HCT116 (cell line): ENCODE results near the gene SGF29. TPM values are rescaled to one million over a fixed set of nuclear protein-coding genes. Genes with fewer than 3 reads are reported as not detected.

Source experiments
- ATAC-seq: fragments of 200-7000 bp; cut with Tn5 transposase; 2 replicates; pipeline ENCODE4 v1.9.1; 2020; ENCODE audit warnings: mild to moderate bottlenecking, moderate library complexity
- BruUV-seq: library from RNA; stranded (reverse); fragments of 400-500 nt; replicated peaks from 2 replicates; lab custom pipeline; 2021; lab: Mats Ljungman, UMichigan
- CTCF ChIA-PET: fragments of 300-600 bp; sonication (Branson Sonifier 250); formaldehyde crosslinking; loops from one replicate; lab custom pipeline; 2021; ENCODE audit warnings: antibody characterized with exemption; lab: Charles Lee
- POLR2A ChIA-PET: fragments of 300-600, 350-600 bp; sonication (Branson Sonifier 250); formaldehyde crosslinking; loops from one replicate; lab custom pipeline; 2021; ENCODE audit warnings: antibody characterized with exemption; lab: Charles Lee
- RAD21 ChIA-PET, 2 experiments: fragments of 300-600 bp; sonication (Branson Sonifier 250); formaldehyde crosslinking; loops; one replicate each; lab custom pipeline; 2023; ENCODE audit warnings: low total read pairs in 2 of 2; ENCODE audit not compliant: uncharacterized antibody in 2 of 2, unreplicated experiment in 2 of 2, low non-redundant PET in 1 of 2; lab: Charles Lee
- DNase-seq: peaks from one replicate; pipeline ENCODE4 v3.0.0-alpha.2; 2010; ENCODE audit warnings: low read depth, low spot score
- H2AFZ ChIP-seq: fragments of 200-600 bp; shearing (Covaris generic), sonication (generic); 2 replicates; pipeline ENCODE4 v1.6.1; 2017; ENCODE audit warnings: low read depth, mixed run types, mixed read lengths, antibody characterized with exemption, low read length; ENCODE audit not compliant: poor library complexity, severe bottlenecking
- H3K27ac ChIP-seq: 2 replicates; pipeline ENCODE4 v1.5.1; 2012; ENCODE audit warnings: low read depth, low read length
- H3K27me3 ChIP-seq: fragments of 200-600 bp; sonication (generic); 2 replicates; pipeline ENCODE4 v1.6.1; 2016; ENCODE audit warnings: mixed run types, low read length, mixed read lengths; ENCODE audit not compliant: insufficient read depth
- H3K36me3 ChIP-seq, 2 experiments: fragments of 200-500 bp in 1 of 2; fragments of 200-600 bp in 1 of 2; sonication (Bioruptor generic) in 1 of 2; sonication (generic) in 1 of 2; 2 replicates each; pipeline versions ENCODE4 v1.5.1 to v1.6.1; 2014 to 2016; ENCODE audit warnings: low read length in 2 of 2, inconsistent platforms in 1 of 2, mixed read lengths in 1 of 2, mixed run types in 1 of 2; ENCODE audit not compliant: insufficient read depth in 2 of 2, control insufficient read depth in 1 of 2
- H3K4me1 ChIP-seq, 2 experiments: fragments of 200-600 bp in 1 of 2; sonication (generic) in 1 of 2; 2 replicates each; pipeline versions ENCODE4 v1.5.1 to v1.6.1; 2012 to 2017; ENCODE audit warnings: low read length in 2 of 2, inconsistent platforms in 1 of 2, mild to moderate bottlenecking in 1 of 2, mixed read lengths in 1 of 2, mixed run types in 1 of 2, moderate library complexity in 1 of 2; ENCODE audit not compliant: insufficient read depth in 2 of 2, control insufficient read depth in 1 of 2
- H3K4me2 ChIP-seq: fragments of 200-600 bp; sonication (generic); 2 replicates; pipeline ENCODE4 v1.6.1; 2017; ENCODE audit warnings: mixed run types, low read length, mixed read lengths
- H3K4me3 ChIP-seq, 2 experiments: fragments of 200-600 bp in 1 of 2; sonication (generic) in 1 of 2; replicated peaks in 1 of 2; 2 replicates each; pipeline ENCODE4 v1.5.1; 2011 to 2016; ENCODE audit warnings: low read length in 2 of 2, control low read depth in 1 of 2, low read depth in 1 of 2, mild to moderate bottlenecking in 1 of 2, mixed read lengths in 1 of 2, mixed run types in 1 of 2
- H3K79me2 ChIP-seq: fragments of 200-600 bp; sonication (generic); 2 replicates; pipeline ENCODE4 v1.6.1; 2017; ENCODE audit warnings: mild to moderate bottlenecking, mixed run types, low read length, moderate library complexity, mixed read lengths; ENCODE audit not compliant: insufficient read depth
- H3K9ac ChIP-seq: fragments of 200-600 bp; sonication (generic); 2 replicates; pipeline ENCODE4 v1.6.1; 2016; ENCODE audit warnings: low read length, mixed read lengths
- H3K9me2 ChIP-seq: fragments of 200-600 bp; sonication (generic), shearing (Covaris generic); 2 replicates; pipeline ENCODE4 v1.6.1; 2017; ENCODE audit warnings: mixed run types, mild to moderate bottlenecking, moderate library complexity; ENCODE audit not compliant: insufficient read depth
- H3K9me3 ChIP-seq, 2 experiments: fragments of 200-500 bp in 1 of 2; fragments of 200-600 bp in 1 of 2; sonication (Bioruptor generic) in 1 of 2; sonication (generic) in 1 of 2; 2 replicates each; pipeline ENCODE4 v1.6.1; 2014 to 2017; ENCODE audit warnings: low read length in 2 of 2, mixed read lengths in 2 of 2, inconsistent platforms in 1 of 2, low read depth in 1 of 2, mild to moderate bottlenecking in 1 of 2, mixed run types in 1 of 2, moderate library complexity in 1 of 2; ENCODE audit not compliant: control insufficient read depth in 1 of 2, insufficient read depth in 1 of 2
- H4K20me1 ChIP-seq: fragments of 200-600 bp; sonication (generic), shearing (Covaris generic); 2 replicates; pipeline ENCODE4 v1.6.1; 2017; ENCODE audit warnings: mixed run types, mild to moderate bottlenecking, moderate library complexity; ENCODE audit not compliant: insufficient read depth
- EGR1 ChIP-seq: IDR thresholded peaks from 2 replicates; pipeline ENCODE4 v1.6.1; 2012; ENCODE audit warnings: low read depth
- EZH2 ChIP-seq: fragments of 200-600 bp; sonication (generic); IDR thresholded peaks from 2 replicates; pipeline ENCODE4 v1.6.1; 2017; ENCODE audit warnings: antibody characterized with exemption, mixed run types
- EZH2phosphoT487 ChIP-seq: fragments of 200-600 bp; IDR thresholded peaks from 2 replicates; pipeline ENCODE4 v1.6.1; 2018; ENCODE audit warnings: antibody characterized with exemption, borderline replicate concordance
- JUND ChIP-seq: IDR thresholded peaks from 2 replicates; pipeline ENCODE4 v1.6.1; 2012
- POLR2A ChIP-seq: IDR thresholded peaks from 2 replicates; pipeline ENCODE4 v1.7.0; 2011; ENCODE audit warnings: borderline replicate concordance; ENCODE audit not compliant: insufficient read depth, insufficient read length; ENCODE audit errors: extremely low read depth
- SIN3A ChIP-seq: IDR thresholded peaks from 2 replicates; pipeline ENCODE4 v1.6.1; 2012; ENCODE audit warnings: low read depth
- SP1 ChIP-seq: IDR thresholded peaks from 2 replicates; pipeline ENCODE4 v1.6.1; 2012; ENCODE audit warnings: low read depth
- intact Hi-C: fragments of 100-400 bp; cut with micrococcal nuclease; formaldehyde crosslinking; loops from 2 replicates; pipeline ENCODE4 v1.10.0; 2022
- total RNA-seq: library from RNA; stranded (reverse); gene quantifications from one replicate; pipeline ENCODE4 v1.2.1, GENCODE V29; 2021; ENCODE audit not compliant: unreplicated experiment
- TF ChIP-seq, protein P1 (sequence below): IDR thresholded peaks from 2 replicates; pipeline ENCODE4 v1.6.1; 2011; ENCODE audit warnings: mild to moderate bottlenecking, low read length, moderate library complexity; ENCODE audit not compliant: insufficient replicate concordance; ENCODE audit errors: extremely low read depth
- TF ChIP-seq, protein P2 (sequence below): IDR thresholded peaks from 2 replicates; pipeline ENCODE4 v1.6.1; 2012
- TF ChIP-seq, protein P3 (sequence below): IDR thresholded peaks from 2 replicates; pipeline ENCODE4 v1.6.1; 2012

SGF29 gene
- total RNA-seq, 1 experiment from 2014 or later = 19.7 TPM

DNA sequence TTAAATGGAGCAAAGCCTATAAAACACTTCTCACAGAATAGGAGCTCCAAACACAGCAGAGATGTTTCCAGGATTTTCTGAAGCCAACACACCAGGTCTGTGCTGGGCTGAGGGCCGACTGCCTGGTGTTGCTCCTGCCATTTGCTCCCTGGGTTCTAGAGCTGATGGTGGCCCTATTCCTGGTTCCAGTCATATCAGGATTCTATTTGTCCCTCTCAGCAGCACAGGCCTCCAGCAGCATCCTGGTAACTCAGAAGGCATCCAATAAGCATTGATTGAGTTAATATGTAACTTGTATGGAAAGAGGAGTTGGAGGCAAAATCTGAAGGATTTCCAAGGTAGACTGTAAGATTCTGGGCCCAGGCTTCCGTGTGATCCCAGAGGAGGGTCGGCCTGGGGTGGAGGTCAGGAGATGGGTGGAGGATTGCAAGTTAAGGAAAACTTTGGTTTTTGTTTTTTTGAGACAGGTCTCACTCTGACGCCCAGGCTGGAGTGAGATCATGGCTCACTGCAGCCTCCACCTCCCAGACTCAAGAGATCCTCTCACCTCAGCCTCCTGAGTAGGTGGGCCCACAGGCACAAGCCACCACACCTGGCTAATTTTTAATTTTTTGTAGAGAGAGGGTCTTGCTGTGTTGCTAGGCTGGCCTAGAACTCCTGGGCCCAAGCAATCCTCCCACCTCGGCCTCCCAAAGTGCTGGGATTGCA, 20.6 kb upstream of the SGF29 start:
- H3K4me1 ChIP-seq = peaks cover 0 to 12% of the 10 kb centered on the region in 2 experiments; a peak in 3 of 4 replicates
- no peak overlapping the region for H2AFZ ChIP-seq
- H3K9ac ChIP-seq = no peak overlapping the region
- RAD21 ChIA-PET = no interaction called here
- no peaks in the 10 kb centered on the region for H3K9me3 ChIP-seq
- intact Hi-C loops = no loop called here
- no peak for TF ChIP-seq SP1
- TF ChIP-seq, protein P1, sequence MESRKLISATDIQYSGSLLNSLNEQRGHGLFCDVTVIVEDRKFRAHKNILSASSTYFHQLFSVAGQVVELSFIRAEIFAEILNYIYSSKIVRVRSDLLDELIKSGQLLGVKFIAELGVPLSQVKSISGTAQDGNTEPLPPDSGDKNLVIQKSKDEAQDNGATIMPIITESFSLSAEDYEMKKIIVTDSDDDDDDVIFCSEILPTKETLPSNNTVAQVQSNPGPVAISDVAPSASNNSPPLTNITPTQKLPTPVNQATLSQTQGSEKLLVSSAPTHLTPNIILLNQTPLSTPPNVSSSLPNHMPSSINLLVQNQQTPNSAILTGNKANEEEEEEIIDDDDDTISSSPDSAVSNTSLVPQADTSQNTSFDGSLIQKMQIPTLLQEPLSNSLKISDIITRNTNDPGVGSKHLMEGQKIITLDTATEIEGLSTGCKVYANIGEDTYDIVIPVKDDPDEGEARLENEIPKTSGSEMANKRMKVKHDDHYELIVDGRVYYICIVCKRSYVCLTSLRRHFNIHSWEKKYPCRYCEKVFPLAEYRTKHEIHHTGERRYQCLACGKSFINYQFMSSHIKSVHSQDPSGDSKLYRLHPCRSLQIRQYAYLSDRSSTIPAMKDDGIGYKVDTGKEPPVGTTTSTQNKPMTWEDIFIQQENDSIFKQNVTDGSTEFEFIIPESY = no peak
- no peak for TF ChIP-seq SIN3A
- no peak for TF ChIP-seq EGR1
- no peak for TF ChIP-seq EZH2
- TF ChIP-seq EZH2phosphoT487 = no peak
- TF ChIP-seq JUND = no peak
- no peak for TF ChIP-seq POLR2A
- TF ChIP-seq, protein P2, sequence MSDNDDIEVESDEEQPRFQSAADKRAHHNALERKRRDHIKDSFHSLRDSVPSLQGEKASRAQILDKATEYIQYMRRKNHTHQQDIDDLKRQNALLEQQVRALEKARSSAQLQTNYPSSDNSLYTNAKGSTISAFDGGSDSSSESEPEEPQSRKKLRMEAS = no peak
- TF ChIP-seq, protein P3, sequence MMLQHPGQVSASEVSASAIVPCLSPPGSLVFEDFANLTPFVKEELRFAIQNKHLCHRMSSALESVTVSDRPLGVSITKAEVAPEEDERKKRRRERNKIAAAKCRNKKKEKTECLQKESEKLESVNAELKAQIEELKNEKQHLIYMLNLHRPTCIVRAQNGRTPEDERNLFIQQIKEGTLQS = no peak
- TF ChIP-seq, all 23 proteins: peak for 0
- H3K79me2 ChIP-seq = no peaks in the 10 kb centered on the region
- no peaks in the 10 kb centered on the region for H3K27me3 ChIP-seq
- ATAC-seq (no peak), DNase-seq (no peak)
- ChIA-PET CTCF (no interaction called here), POLR2A (interaction anchor here (1.0 kb wide), 1 partner anchor 8 kb away, joined by 3 read pairs; no protein-coding TSS in a partner anchor)
- H3K4me3 ChIP-seq = no peak overlapping the region
- BruUV-seq = no TSS peak
- no peaks in the 10 kb centered on the region for H3K9me2 ChIP-seq
- H3K36me3 ChIP-seq = no peaks in the 10 kb centered on the region
- no peak overlapping the region for H3K27ac ChIP-seq
- peak overlapping the region; percentile 40; the same call in 1 of the 2 replicates for H3K4me2 ChIP-seq
- H4K20me1 ChIP-seq = no peaks in the 10 kb centered on the region
